SK-N-DZ (cell line): ENCODE results near the gene PCSK2.

ENCODE experiments used
- DNase-seq: peaks from one replicate; pipeline ENCODE4 v3.0.0-alpha.2; 2015; ENCODE audit warnings: low spot score
- small RNA-seq, 2 experiments: library from RNA; depleted of rRNA; stranded (forward); fragments of <200 nt; gene quantifications; one replicate each; pipeline ENCODE3, GENCODE V24; 2014

Gene PCSK2

DNA sequence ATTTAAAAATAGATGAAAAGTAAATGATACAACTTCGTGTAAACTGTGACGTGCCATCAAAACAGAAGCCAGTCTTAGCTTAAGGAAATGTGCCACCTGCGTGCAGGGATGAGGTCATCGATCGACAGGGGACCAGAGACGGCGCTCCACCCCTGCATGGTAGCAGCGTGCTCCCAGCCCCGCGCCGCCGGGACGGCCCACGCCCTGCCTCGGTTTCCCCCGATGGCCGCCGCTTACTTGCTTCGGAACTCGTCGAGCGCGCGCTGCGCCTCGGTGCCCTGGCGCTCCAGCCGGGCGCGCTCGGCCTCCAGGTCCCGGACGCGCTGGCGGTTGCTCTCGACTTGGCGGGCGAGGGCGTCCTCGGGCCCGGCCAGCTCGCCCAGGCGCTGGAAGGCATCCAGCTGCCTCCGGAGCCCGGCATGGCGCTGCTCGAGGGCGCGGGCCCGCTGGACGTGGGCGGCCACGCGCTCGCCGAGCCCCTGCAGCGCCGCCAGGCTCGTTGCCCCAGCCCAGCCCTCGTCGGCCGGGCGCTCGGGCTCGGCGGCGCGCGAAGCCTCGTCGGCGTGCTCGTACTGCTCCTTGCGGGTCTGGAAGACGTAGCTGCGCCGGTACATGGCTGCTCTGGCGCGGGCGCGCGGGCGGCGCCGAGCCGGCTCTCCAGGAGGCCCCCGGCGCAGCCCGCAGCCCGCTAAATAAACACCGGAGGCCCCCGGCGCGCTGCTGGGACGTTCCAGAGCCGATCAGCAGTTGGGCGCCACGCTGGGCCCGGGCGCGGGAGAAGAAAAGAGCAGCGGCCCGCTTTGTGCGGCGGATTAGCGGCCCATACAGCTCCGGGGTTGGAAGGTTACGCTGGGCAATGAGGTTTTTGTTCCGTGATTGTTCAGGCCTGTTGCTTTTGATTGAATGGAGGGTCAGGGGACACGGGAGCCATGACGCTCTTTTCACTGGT, 304.1 kb downstream of the PCSK2 start, which contains the start of gene BFSP1:
Gene BFSP1, minus strand, starts transcription at position 664 of the 949 bp plus-strand sequence. Its CDS starts 50 bp downstream, at position 614.
- DNase-seq, result peak; percentile 30

DNA sequence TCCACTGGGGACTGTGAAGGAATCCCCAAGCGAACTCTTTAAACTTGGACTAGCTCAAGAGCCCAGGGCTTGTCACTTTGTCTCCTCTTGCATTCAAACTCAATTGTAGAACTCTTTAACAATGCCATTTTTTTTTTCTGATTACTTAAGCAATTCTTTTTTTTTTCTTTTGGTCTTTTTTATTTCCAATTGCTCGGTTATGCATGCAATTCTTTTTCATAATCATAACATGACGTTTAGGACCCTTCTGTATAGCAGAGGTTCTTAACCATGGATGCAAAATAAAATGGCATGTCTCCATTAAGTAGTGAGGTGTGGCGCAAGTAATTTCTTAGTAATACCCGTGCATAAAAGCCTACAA, 304.8 kb downstream of the PCSK2 start:
- no peak for DNase-seq

DNA sequence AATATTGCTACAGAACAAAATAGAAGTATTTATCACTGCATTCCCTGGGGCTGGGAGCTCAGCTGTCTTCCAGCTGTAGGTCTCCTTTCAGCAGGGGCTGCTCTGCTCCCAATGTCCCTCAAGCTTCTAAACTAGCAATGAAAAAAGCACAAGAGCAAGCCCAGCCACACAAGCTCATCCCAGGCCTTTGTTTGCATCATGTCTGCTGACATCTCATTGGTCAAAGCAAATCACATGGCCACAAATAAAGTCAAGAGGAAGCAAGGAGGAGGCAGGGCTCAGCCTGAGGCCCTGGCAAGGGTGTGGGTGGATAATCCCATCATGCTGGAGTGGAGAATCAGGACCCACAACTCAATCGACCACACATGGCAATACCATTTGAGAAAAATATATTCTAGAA, 306.6 kb downstream of the PCSK2 start:
- DNase-seq, result peak; percentile 72

DNA sequence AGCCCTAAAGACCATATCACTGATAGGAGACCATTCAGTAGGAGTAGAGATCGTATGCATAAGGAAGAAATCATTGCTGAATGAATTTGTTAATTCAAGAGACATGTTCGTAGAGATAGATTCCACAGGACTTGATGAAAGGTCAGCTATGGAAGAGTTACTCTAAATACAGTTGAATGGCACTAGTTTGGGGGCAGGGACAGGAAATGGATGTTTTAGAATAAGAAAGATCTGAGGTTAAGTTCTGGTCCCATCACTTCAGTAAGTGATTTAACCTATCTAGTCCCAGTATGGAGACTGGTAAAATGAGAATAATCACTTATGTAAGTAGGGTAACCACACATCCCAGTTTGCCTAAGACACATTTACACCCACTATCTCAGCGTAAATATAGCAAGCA, 307.2 kb downstream of the PCSK2 start:
- no peak for DNase-seq

Small RNAs within 50 kb of the gene (small RNA-seq; reads per million reads assigned to genes)
- gene AL359511.1, result 0 reads per million in 2 experiments
- gene RNU1-131P, result 0.16 to 0.35 reads per million in 2 experiments
- 0.03 to 0.04 reads per million in 2 experiments for gene RNU6-27P
